HEK293 (cell line): ENCODE measurements around the gene TBC1D8.
A peak's percentile ranks its signal among the peaks of the same experiment; 100 is the strongest.

Source experiments
- CTCF ChIA-PET: fragments of 350-600 bp; formaldehyde crosslinking; extraction: SDS; loops from one replicate; lab custom pipeline; 2021; ENCODE audit warnings: antibody characterized with exemption; lab: Yijun Ruan, JAX
- POLR2A ChIA-PET: fragments of 300-600 bp; formaldehyde crosslinking; extraction: SDS; loops from one replicate; lab custom pipeline; 2020; ENCODE audit warnings: antibody characterized with exemption, inconsistent platforms; lab: Yijun Ruan, JAX
- H3K27ac ChIP-seq: fragments of 200-500 bp; sonication (Bioruptor generic); 2 replicates; pipeline ENCODE4 v1.5.1; 2014; ENCODE audit warnings: low read depth, low read length, control low read depth, inconsistent platforms; ENCODE audit errors: extremely low read depth
- H3K36me3 ChIP-seq, 2 experiments: fragments of 200-500 bp in 1 of 2; sonication (Bioruptor generic) in 1 of 2; 1 replicate in 1 of 2; 2 replicates in 1 of 2; pipeline ENCODE4 v1.5.1; 2014 to 2017; ENCODE audit warnings: inconsistent platforms in 2 of 2, low read length in 2 of 2; ENCODE audit not compliant: control insufficient read depth in 2 of 2, insufficient read depth in 1 of 2
- H3K4me1 ChIP-seq: fragments of 200-500 bp; sonication (Bioruptor generic); 2 replicates; pipeline ENCODE4 v1.5.1; 2014; ENCODE audit warnings: mild to moderate bottlenecking, low read length, inconsistent platforms; ENCODE audit not compliant: control insufficient read depth, insufficient read depth
- H3K4me3 ChIP-seq: 2 replicates; pipeline ENCODE4 v1.5.1; 2011; ENCODE audit warnings: low read depth, mild to moderate bottlenecking, control low read depth, low read length, moderate library complexity
- H3K9me3 ChIP-seq: fragments of 200-500 bp; sonication (Bioruptor generic); 2 replicates; pipeline ENCODE4 v1.5.1; 2014; ENCODE audit warnings: low read depth, low read length, inconsistent platforms; ENCODE audit not compliant: control insufficient read depth, insufficient read depth
- EGR2 ChIP-seq: fragments of 450-650 bp; formaldehyde crosslinking; IDR thresholded peaks from 2 replicates; pipeline ENCODE4 v1.5.1; 2016; ENCODE audit warnings: low read depth, missing biosample characterization, missing genetic modification characterization
- FEZF1 ChIP-seq: fragments of 450-650 bp; formaldehyde crosslinking; IDR thresholded peaks from 2 replicates; pipeline ENCODE4 v1.5.1; 2016; ENCODE audit warnings: missing biosample characterization, missing genetic modification characterization
- GLI4 ChIP-seq: fragments of 450-650 bp; formaldehyde crosslinking; IDR thresholded peaks from 2 replicates; pipeline ENCODE4 v1.5.1; 2016; ENCODE audit warnings: missing biosample characterization, missing genetic modification characterization
- HOXC10 ChIP-seq: sonication (generic); formaldehyde crosslinking; IDR thresholded peaks from 2 replicates; pipeline ENCODE4 v1.8.1; 2023; ENCODE audit warnings: mild to moderate bottlenecking, missing genetic modification reagents
- PRDM1 ChIP-seq: fragments of 450-650 bp; formaldehyde crosslinking; IDR thresholded peaks from 2 replicates; pipeline ENCODE4; 2016; ENCODE audit warnings: missing biosample characterization, missing genetic modification characterization
- TRIM28 ChIP-seq: IDR thresholded peaks from 2 replicates; pipeline ENCODE4 v1.6.1; 2011; ENCODE audit warnings: low read length, control low read depth, borderline replicate concordance
- ZBTB17 ChIP-seq: fragments of 450-650 bp; formaldehyde crosslinking; IDR thresholded peaks from 2 replicates; pipeline ENCODE4 v1.5.1; 2016; ENCODE audit warnings: missing biosample characterization, missing genetic modification characterization
- ZBTB48 ChIP-seq: fragments of 450-650 bp; formaldehyde crosslinking; IDR thresholded peaks from 2 replicates; pipeline ENCODE4 v1.5.1; 2016; ENCODE audit warnings: missing biosample characterization, missing genetic modification characterization
- ZNF114 ChIP-seq: fragments of 450-650 bp; formaldehyde crosslinking; IDR thresholded peaks from 2 replicates; pipeline ENCODE4 v1.5.0; 2017; ENCODE audit warnings: missing biosample characterization, missing genetic modification characterization
- ZNF121 ChIP-seq: fragments of 450-650 bp; formaldehyde crosslinking; IDR thresholded peaks from 2 replicates; pipeline ENCODE4 v1.5.1; 2016; ENCODE audit warnings: missing biosample characterization, missing genetic modification characterization
- ZNF146 ChIP-seq: fragments of 450-650 bp; formaldehyde crosslinking; IDR thresholded peaks from 2 replicates; pipeline ENCODE4 v1.5.1; 2016; ENCODE audit warnings: missing biosample characterization, missing genetic modification characterization
- ZNF157 ChIP-seq: fragments of 450-650 bp; formaldehyde crosslinking; IDR thresholded peaks from 2 replicates; pipeline ENCODE4 v1.5.1; 2016; ENCODE audit warnings: missing biosample characterization, missing genetic modification characterization
- ZNF174 ChIP-seq: fragments of 450-650 bp; formaldehyde crosslinking; IDR thresholded peaks from 2 replicates; pipeline ENCODE4 v1.5.0; 2017; ENCODE audit warnings: missing biosample characterization, mild to moderate bottlenecking, missing genetic modification characterization
- ZNF18 ChIP-seq: fragments of 450-650 bp; formaldehyde crosslinking; IDR thresholded peaks from 2 replicates; pipeline ENCODE4 v1.5.1; 2016; ENCODE audit warnings: missing biosample characterization, missing genetic modification characterization
- ZNF2 ChIP-seq: fragments of 450-650 bp; formaldehyde crosslinking; IDR thresholded peaks from 2 replicates; pipeline ENCODE4 v1.5.1; 2016; ENCODE audit warnings: missing biosample characterization, missing genetic modification characterization
- ZNF202 ChIP-seq: fragments of 450-650 bp; formaldehyde crosslinking; IDR thresholded peaks from 2 replicates; pipeline ENCODE4 v1.5.1; 2016; ENCODE audit warnings: missing biosample characterization, missing genetic modification characterization, borderline replicate concordance
- ZNF223 ChIP-seq: fragments of 450-650 bp; formaldehyde crosslinking; IDR thresholded peaks from 2 replicates; pipeline ENCODE4 v1.5.1; 2016; ENCODE audit warnings: missing biosample characterization, missing genetic modification characterization
- ZNF23 ChIP-seq: fragments of 450-650 bp; formaldehyde crosslinking; IDR thresholded peaks from 2 replicates; pipeline ENCODE4 v1.5.1; 2016; ENCODE audit warnings: missing biosample characterization, missing genetic modification characterization, borderline replicate concordance
- ZNF248 ChIP-seq: fragments of 450-650 bp; formaldehyde crosslinking; IDR thresholded peaks from 2 replicates; pipeline ENCODE4 v1.5.1; 2017; ENCODE audit warnings: missing biosample characterization, missing genetic modification characterization
- ZNF274 ChIP-seq, 2 experiments: fragments of 200-500 bp in 1 of 2; fragments of 450-650 bp in 1 of 2; sonication (Bioruptor generic) in 1 of 2; formaldehyde crosslinking in 1 of 2; IDR thresholded peaks; 2 replicates each; pipeline versions ENCODE4 v1.5.1 to v1.6.1; 2014 to 2016; ENCODE audit warnings: borderline replicate concordance in 1 of 2, inconsistent platforms in 1 of 2, low read length in 1 of 2, missing biosample characterization in 1 of 2, missing genetic modification characterization in 1 of 2
- ZNF311 ChIP-seq: fragments of 450-650 bp; formaldehyde crosslinking; IDR thresholded peaks from 2 replicates; pipeline ENCODE4 v1.5.1; 2017; ENCODE audit warnings: missing biosample characterization, missing genetic modification characterization, borderline replicate concordance
- ZNF335 ChIP-seq: fragments of 450-650 bp; formaldehyde crosslinking; conservative IDR thresholded peaks from 2 replicates; pipeline ENCODE4 v1.5.1; 2016; ENCODE audit warnings: missing biosample characterization, missing genetic modification characterization
- ZNF529 ChIP-seq: fragments of 450-650 bp; formaldehyde crosslinking; IDR thresholded peaks from 2 replicates; pipeline ENCODE4 v1.5.1; 2017; ENCODE audit warnings: missing genetic modification characterization, missing biosample characterization; ENCODE audit not compliant: insufficient replicate concordance
- ZNF629 ChIP-seq: fragments of 450-650 bp; formaldehyde crosslinking; IDR thresholded peaks from 2 replicates; pipeline ENCODE4 v1.5.1; 2017; ENCODE audit warnings: missing biosample characterization, missing genetic modification characterization
- ZNF677 ChIP-seq: fragments of 450-650 bp; IDR thresholded peaks from 2 replicates; pipeline ENCODE4 v1.5.0; 2018; ENCODE audit warnings: missing biosample characterization, mild to moderate bottlenecking, missing genetic modification characterization, moderate library complexity
- TF ChIP-seq, protein P1 (sequence below): fragments of 450-650 bp; formaldehyde crosslinking; IDR thresholded peaks from 2 replicates; pipeline ENCODE4 v1.5.1; 2016; ENCODE audit warnings: missing biosample characterization, missing genetic modification characterization
- TF ChIP-seq, protein P2 (sequence below): fragments of 450-650 bp; formaldehyde crosslinking; IDR thresholded peaks from 2 replicates; pipeline ENCODE4 v1.5.1; 2017; ENCODE audit warnings: missing biosample characterization, missing genetic modification characterization

TBC1D8 gene

DNA sequence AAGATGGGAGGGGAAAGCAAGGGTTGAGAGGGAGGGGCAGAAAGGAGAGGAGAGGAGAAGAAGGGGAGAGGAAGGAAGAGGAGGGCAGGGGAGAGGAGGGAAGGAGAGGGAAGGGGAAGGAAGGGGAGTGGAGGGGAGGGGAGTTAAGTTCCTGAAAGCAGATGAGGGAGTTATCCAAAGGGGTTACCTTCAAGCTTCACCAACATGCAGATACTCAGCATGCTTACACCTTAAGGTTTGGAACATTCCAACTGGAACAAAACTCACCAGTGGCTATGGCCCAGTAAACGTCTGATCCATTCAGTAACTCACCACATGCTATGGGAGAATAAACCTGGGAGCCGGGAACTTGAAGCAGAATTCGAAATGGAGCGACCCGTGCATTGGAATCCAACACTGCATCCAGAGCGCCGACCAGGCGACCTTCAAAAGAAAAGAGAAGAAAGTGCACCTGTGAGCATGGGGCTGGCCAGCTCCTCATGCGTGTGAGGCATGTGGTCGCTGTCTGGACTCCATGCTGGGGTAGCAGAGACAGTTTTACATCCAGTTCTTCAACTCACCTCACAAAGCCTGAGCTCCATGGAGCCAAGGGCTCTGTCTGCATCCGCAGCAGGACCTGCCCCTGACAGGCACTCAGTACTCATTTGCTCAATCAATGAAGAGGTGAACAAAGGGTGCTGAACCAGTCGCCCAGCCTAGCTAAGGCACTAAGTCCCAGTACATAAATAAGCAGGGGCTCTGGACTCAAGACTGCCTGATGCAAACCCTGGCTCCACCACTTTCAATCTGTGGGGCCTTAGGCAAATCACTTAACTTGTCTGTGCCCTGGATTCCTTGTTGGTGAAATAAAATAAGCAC, 61.0 kb downstream of the TBC1D8 start:
- Histone ChIP-seq H3K4me3 (no peak overlapping the region), H3K36me3 (no peaks in the 10 kb centered on the region), H3K27ac (no peak overlapping the region), H3K9me3 (no peaks in the 10 kb centered on the region), H3K4me1 (no peaks in the 10 kb centered on the region)
- CTCF ChIA-PET: no interaction called here
- TF ChIP-seq ZNF274 (IDR thresholded peaks at IDR 0.05; ENCODE audit: low read length): no peak
- no peak for TF ChIP-seq ZNF274 (tag by site-specific recombination; IDR thresholded peaks at IDR 0.05; ENCODE audit: borderline replicate concordance)
- TF ChIP-seq ZNF202 (tag by site-specific recombination): no peak
- TF ChIP-seq GLI4 (tag by site-specific recombination): no peak
- no peak for TF ChIP-seq PRDM1 (tag by site-specific recombination)
- no peak for TF ChIP-seq ZBTB17
- no peak for TF ChIP-seq ZNF114
- TF ChIP-seq ZNF18: no peak
- TF ChIP-seq ZNF248 (tag by site-specific recombination): no peak
- TF ChIP-seq TRIM28: no peak
- TF ChIP-seq FEZF1 (tag by site-specific recombination): no peak
- no peak for TF ChIP-seq ZNF677 (tag by site-specific recombination)
- no peak for TF ChIP-seq ZNF121 (tag by site-specific recombination)
- no peak for TF ChIP-seq ZNF335 (tag by site-specific recombination)
- TF ChIP-seq ZNF629 (tag by site-specific recombination): no peak
- TF ChIP-seq, protein P1, sequence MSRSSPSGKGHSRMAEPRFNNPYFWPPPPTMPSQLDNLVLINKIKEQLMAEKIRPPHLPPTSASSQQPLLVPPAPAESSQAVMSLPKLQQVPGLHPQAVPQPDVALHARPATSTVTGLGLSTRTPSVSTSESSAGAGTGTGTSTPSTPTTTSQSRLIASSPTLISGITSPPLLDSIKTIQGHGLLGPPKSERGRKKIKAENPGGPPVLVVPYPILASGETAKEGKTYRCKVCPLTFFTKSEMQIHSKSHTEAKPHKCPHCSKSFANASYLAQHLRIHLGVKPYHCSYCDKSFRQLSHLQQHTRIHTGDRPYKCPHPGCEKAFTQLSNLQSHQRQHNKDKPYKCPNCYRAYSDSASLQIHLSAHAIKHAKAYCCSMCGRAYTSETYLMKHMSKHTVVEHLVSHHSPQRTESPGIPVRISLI: no peak
- POLR2A ChIA-PET: no interaction called here

- no peaks in the 10 kb centered on the region for H3K4me1 ChIP-seq
- ChIA-PET POLR2A (no interaction called here), CTCF (no interaction called here)
- peak; percentile 23; the same call in 1 of the 2 replicates for TF ChIP-seq EGR2 (tag by site-specific recombination)
- TF ChIP-seq ZNF23 (tag by site-specific recombination): no peak
- H3K36me3 ChIP-seq: no peaks in the 10 kb centered on the region
- no peaks in the 10 kb centered on the region for H3K9me3 ChIP-seq
- H3K4me3 ChIP-seq: no peak overlapping the region
- H3K27ac ChIP-seq: no peak overlapping the region
Observed at GRCh38 chr2:101089419-101089818, 61.8 kb downstream of the TBC1D8 start.

DNA sequence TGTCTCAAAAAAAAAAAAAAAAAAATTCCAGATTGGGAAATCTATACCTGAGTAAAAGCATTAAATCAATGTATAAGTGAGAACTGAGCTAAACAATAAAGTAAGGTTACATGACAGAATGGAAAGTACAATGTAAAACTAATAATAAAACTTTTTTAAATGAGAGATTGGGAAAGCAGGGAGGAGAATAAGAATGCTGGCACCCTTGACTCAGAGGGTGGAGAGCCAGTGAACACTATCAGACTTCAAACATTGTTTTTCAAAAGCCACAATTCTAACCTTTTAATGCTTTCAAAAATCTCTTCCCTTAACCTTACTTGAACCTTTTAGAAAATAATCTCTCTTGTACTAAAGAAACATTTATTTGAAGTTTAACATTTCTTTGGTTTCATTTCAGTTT, 63.5 kb downstream of the TBC1D8 start:
- Histone ChIP-seq H3K27ac (no peak overlapping the region), H3K36me3 (no peaks in the 10 kb centered on the region), H3K4me3 (no peak overlapping the region), H3K4me1 (no peaks in the 10 kb centered on the region), H3K9me3 (no peaks in the 10 kb centered on the region)
- CTCF ChIA-PET: no interaction called here
- POLR2A ChIA-PET: interaction anchor here (0.7 to 1.0 kb wide), 2 partner anchors 24 to 55 kb away, joined by 3 to 5 read pairs; no protein-coding TSS in a partner anchor
- TF ChIP-seq ZNF311: no peak
- TF ChIP-seq ZNF529 (tag by site-specific recombination): no peak
- TF ChIP-seq, protein P2, sequence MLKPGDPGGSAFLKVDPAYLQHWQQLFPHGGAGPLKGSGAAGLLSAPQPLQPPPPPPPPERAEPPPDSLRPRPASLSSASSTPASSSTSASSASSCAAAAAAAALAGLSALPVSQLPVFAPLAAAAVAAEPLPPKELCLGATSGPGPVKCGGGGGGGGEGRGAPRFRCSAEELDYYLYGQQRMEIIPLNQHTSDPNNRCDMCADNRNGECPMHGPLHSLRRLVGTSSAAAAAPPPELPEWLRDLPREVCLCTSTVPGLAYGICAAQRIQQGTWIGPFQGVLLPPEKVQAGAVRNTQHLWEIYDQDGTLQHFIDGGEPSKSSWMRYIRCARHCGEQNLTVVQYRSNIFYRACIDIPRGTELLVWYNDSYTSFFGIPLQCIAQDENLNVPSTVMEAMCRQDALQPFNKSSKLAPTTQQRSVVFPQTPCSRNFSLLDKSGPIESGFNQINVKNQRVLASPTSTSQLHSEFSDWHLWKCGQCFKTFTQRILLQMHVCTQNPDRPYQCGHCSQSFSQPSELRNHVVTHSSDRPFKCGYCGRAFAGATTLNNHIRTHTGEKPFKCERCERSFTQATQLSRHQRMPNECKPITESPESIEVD: no peak
- TF ChIP-seq ZNF157: no peak
- TF ChIP-seq ZNF146: no peak
- no peak for TF ChIP-seq ZNF174
- TF ChIP-seq ZBTB48: no peak
- no peak for TF ChIP-seq ZNF223 (tag by site-specific recombination)
- no peak for TF ChIP-seq ZNF2 (tag by site-specific recombination)
- TF ChIP-seq HOXC10 (CRISPR knock-in tag): no peak
